ENCODE results near the gene OSBPL1A.

Gene OSBPL1A

DNA sequence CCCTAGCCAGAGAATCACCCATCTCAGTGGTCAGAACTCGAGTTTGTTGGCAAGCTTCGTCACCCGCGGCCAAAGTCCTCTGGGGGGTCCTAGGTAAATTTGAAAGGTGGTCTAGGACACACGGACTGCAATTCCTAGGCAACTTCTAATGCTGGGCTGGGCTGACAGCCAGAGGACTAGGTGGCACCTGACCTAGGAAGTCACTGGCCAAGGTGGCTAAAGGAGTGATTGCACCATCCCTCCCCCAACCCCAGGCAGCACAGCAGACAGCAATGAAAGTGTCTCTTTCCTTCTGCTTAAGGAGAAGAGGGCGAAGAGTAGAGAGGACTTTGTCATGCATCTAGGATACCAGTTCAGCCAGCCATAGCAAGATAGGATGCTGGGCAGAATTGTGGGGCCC lies 147.9 kb downstream of the OSBPL1A start:
- H3K4me3 ChIP-seq (ENCODE audit: low read length) = no peak overlapping the region
- no peaks in the 10 kb centered on the region for H3K27me3 ChIP-seq (ENCODE audit: control insufficient read depth, insufficient read depth, low read length)
- H3K9ac ChIP-seq (ENCODE audit: low read length) = no peak overlapping the region
- H3K4me1 ChIP-seq (ENCODE audit: control insufficient read depth, insufficient read depth, low read length) = no peaks in the 10 kb centered on the region
- no peak overlapping the region for H3K27ac ChIP-seq (ENCODE audit: low read depth, low read length)
- no peaks in the 10 kb centered on the region for H3K36me3 ChIP-seq (ENCODE audit: control insufficient read depth, insufficient read depth, low read length)

DNA sequence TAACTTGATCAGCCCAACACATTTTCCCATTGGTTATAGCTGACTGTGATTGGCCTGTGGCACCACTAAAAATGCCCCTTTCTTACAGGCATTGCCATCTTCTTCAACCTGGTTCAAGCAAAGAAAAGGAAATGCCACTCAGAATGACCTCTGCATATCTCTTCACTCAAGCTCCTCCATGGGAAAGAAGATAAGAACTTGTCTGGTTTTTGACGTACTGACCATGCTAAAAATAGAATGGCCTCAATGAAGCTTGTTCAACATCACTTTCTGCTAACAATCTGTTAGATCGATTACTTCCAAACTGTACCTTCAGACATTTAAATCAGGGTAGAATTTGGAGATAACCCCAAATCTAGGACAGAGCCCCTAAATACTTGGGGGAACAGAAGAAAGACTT lies 149.3 kb downstream of the OSBPL1A start:
- Histone ChIP-seq H3K4me1 (ENCODE audit: control insufficient read depth, insufficient read depth, low read length) (no peaks in the 10 kb centered on the region), H3K27ac (ENCODE audit: low read depth, low read length) (no peak overlapping the region)

DNA sequence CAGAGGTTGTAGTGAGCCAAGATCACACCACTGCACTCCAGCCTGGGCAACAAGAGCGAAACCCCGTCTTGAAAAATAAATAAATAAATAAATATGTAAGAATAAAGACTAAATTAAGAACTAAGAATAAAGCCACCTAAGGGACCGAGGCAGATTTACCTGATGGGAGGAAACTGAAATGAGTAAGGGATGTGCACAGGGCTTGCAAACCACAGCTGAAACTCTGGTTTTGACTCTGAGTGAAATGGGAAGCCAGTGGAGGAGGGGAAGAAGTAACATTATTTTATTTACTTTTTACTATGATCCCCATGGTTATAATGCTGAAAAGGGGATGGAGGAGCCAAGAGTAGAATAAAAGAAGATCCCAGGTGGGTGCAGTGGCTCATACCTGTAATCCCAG lies 151.5 kb downstream of the OSBPL1A start:
- Histone ChIP-seq H3K4me3 (ENCODE audit: low read length) (no peak overlapping the region), H3K36me3 (ENCODE audit: control insufficient read depth, insufficient read depth, low read length) (no peaks in the 10 kb centered on the region), H3K4me1 (ENCODE audit: control insufficient read depth, insufficient read depth, low read length) (no peaks in the 10 kb centered on the region), H3K27me3 (ENCODE audit: control insufficient read depth, insufficient read depth, low read length) (no peaks in the 10 kb centered on the region), H3K27ac (ENCODE audit: low read depth, low read length) (no peak overlapping the region), H3K9ac (ENCODE audit: low read length) (no peak overlapping the region)

More for the DNA sequence above, 149.3 kb downstream of the OSBPL1A start:
- no peak overlapping the region for H3K9ac ChIP-seq (ENCODE audit: low read length)
- H3K27me3 ChIP-seq (ENCODE audit: control insufficient read depth, insufficient read depth, low read length) = no peaks in the 10 kb centered on the region
- H3K36me3 ChIP-seq (ENCODE audit: control insufficient read depth, insufficient read depth, low read length) = no peaks in the 10 kb centered on the region
- no peak overlapping the region for H3K4me3 ChIP-seq (ENCODE audit: low read length)

DNA sequence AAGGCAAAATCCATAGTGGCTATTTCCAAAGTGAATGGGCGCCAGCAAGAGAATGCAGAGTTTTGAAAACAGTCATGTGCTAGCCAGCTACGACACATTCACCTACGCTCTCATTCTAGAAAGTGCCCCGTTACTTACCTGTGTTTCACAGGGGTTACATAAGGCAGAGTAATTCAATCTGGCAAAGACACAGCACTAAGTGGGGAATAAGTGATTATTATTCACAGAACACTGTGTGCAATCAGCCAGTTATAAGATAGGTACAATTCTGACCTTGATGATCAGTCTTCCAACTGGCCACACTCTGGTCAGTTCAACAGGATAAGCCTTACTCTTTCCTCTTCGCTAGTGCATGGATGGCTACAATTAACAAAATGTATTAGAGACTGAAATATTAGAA lies 152.9 kb downstream of the OSBPL1A start:
- Histone ChIP-seq H3K27me3 (ENCODE audit: control insufficient read depth, insufficient read depth, low read length) (no peaks in the 10 kb centered on the region), H3K36me3 (ENCODE audit: control insufficient read depth, insufficient read depth, low read length) (no peaks in the 10 kb centered on the region), H3K4me3 (ENCODE audit: low read length) (no peak overlapping the region), H3K9ac (ENCODE audit: low read length) (no peak overlapping the region), H3K4me1 (ENCODE audit: control insufficient read depth, insufficient read depth, low read length) (no peaks in the 10 kb centered on the region), H3K27ac (ENCODE audit: low read depth, low read length) (no peak overlapping the region)

DNA sequence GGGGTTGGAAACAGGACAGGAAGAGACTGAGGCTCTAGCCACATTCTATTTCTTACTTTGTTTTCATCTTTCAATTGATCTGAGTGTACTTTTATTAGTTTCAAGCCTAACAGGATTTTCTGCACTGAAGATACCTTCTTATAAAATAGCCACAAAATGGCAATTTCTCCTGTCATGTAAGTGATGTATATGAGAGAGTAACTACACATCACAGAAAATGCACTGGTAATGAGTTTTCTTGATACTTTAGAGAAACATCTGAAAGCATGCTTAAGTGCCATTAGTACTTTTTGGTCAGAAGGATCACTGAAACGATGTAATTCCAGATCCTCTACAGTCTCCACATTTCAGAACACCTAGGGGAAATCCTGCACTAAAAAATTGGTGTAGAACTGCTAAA lies 153.9 kb downstream of the OSBPL1A start:
- H3K27me3 ChIP-seq (ENCODE audit: control insufficient read depth, insufficient read depth, low read length) = no peaks in the 10 kb centered on the region
- no peak overlapping the region for H3K9ac ChIP-seq (ENCODE audit: low read length)
- no peaks in the 10 kb centered on the region for H3K4me1 ChIP-seq (ENCODE audit: control insufficient read depth, insufficient read depth, low read length)
- no peaks in the 10 kb centered on the region for H3K36me3 ChIP-seq (ENCODE audit: control insufficient read depth, insufficient read depth, low read length)
- H3K27ac ChIP-seq (ENCODE audit: low read depth, low read length) = no peak overlapping the region
- no peak overlapping the region for H3K4me3 ChIP-seq (ENCODE audit: low read length)

DNA sequence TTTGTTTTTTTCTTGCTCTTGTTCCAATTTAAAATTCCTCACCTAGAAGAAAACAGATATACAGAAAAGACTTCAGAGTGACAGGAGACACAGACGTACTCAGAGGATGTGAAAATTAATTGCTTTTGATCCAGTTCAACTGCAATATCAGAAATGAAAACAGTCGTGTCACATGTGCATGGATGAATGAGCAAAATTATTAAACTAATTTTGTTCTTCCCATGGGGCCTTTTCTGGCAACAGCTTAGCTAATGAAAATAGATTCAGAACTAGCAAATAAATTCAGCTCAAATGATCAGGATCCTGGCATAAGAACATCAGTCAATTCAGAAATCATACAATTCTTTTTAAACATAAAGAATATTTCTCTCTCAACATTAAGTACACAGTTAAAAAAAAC lies 158.3 kb downstream of the OSBPL1A start:
- Histone ChIP-seq H3K9ac (ENCODE audit: low read length) (no peak overlapping the region), H3K27ac (ENCODE audit: low read depth, low read length) (no peak overlapping the region), H3K4me3 (ENCODE audit: low read length) (no peak overlapping the region), H3K36me3 (ENCODE audit: control insufficient read depth, insufficient read depth, low read length) (no peaks in the 10 kb centered on the region), H3K27me3 (ENCODE audit: control insufficient read depth, insufficient read depth, low read length) (no peaks in the 10 kb centered on the region), H3K4me1 (ENCODE audit: control insufficient read depth, insufficient read depth, low read length) (no peaks in the 10 kb centered on the region)

DNA sequence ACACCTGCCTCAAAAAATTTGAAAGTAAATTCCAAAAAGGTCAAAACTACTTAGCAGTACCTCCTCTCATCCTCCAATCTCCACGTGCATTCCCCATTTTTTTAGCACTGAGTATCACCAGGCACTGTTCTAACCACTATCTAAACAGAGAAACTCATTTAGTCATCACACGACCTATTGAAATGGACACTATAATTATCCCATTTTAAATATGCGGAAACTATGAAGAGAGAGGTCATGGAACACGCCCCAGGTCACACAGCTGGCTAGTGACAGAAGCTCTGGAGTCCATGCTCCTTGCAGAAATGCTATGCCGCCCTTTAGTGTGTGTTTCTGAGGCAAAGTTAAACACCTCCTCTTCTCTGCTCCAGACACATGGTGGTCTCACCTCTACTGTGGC lies 159.2 kb downstream of the OSBPL1A start:
- Histone ChIP-seq H3K4me3 (ENCODE audit: low read length) (no peak overlapping the region), H3K4me1 (ENCODE audit: control insufficient read depth, insufficient read depth, low read length) (no peaks in the 10 kb centered on the region), H3K27ac (ENCODE audit: low read depth, low read length) (no peak overlapping the region), H3K36me3 (ENCODE audit: control insufficient read depth, insufficient read depth, low read length) (no peaks in the 10 kb centered on the region), H3K9ac (ENCODE audit: low read length) (no peak overlapping the region), H3K27me3 (ENCODE audit: control insufficient read depth, insufficient read depth, low read length) (no peaks in the 10 kb centered on the region)

DNA sequence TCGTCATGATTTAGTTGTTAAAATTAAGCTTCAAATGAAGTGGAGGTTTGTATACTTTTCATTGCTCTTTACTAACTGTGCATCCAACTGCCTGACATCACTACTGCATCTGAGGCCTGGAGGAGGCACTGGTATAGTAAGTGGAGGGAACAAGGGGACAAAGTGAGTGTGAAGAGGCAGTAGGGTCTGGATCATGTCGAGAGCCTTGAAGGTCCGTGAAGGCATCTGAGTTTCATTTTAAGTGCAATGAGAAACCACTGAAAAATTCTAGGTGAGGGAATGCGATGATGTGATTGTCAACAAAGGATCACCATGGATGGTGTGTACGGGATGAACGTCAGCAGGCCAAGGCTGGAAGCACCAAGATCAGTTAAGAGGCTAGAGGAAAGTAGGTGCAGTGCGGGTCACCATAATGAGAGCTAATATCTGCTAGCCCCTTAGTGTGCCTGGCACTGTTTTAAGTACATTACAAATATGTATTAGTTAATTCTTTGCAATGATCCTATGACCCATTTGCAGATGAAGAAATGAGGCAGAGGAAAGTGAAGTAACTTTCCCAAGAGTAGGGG lies 162.7 kb downstream of the OSBPL1A start:
- no peak overlapping the region for H3K4me3 ChIP-seq (ENCODE audit: low read length)
- no peak overlapping the region for H3K9ac ChIP-seq (ENCODE audit: low read length)
- peak overlapping the region; percentile 10 for H3K27ac ChIP-seq (ENCODE audit: low read depth, low read length)
- H3K4me1 ChIP-seq (ENCODE audit: control insufficient read depth, insufficient read depth, low read length) = peaks cover 14% of the 10 kb centered on the region
- no peaks in the 10 kb centered on the region for H3K27me3 ChIP-seq (ENCODE audit: control insufficient read depth, insufficient read depth, low read length)
- no peaks in the 10 kb centered on the region for H3K36me3 ChIP-seq (ENCODE audit: control insufficient read depth, insufficient read depth, low read length)

DNA sequence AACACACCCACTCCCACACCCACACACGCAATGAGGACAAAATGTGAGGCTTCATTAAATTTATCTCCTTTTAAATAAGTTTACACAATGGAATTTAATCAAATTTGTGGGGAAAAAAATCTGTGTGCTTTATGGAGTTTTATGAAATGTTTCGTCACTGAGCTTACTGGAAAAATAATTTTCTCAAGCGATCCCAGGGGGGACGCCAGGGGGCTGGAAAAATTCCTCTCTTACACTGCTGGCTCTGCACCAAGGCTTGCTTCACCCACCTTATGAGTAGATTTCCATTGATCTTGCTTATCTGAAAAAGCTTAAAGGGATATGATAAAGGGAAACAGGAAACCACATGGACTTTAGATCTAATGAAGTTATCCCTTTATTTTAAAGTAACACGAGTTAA lies 163.3 kb downstream of the OSBPL1A start:
- Histone ChIP-seq H3K4me3 (ENCODE audit: low read length) (no peak overlapping the region), H3K4me1 (ENCODE audit: control insufficient read depth, insufficient read depth, low read length) (peaks cover 16% of the 10 kb centered on the region), H3K36me3 (ENCODE audit: control insufficient read depth, insufficient read depth, low read length) (no peaks in the 10 kb centered on the region), H3K27ac (ENCODE audit: low read depth, low read length) (peak overlapping the region; percentile 3), H3K9ac (ENCODE audit: low read length) (no peak overlapping the region), H3K27me3 (ENCODE audit: control insufficient read depth, insufficient read depth, low read length) (no peaks in the 10 kb centered on the region)

DNA sequence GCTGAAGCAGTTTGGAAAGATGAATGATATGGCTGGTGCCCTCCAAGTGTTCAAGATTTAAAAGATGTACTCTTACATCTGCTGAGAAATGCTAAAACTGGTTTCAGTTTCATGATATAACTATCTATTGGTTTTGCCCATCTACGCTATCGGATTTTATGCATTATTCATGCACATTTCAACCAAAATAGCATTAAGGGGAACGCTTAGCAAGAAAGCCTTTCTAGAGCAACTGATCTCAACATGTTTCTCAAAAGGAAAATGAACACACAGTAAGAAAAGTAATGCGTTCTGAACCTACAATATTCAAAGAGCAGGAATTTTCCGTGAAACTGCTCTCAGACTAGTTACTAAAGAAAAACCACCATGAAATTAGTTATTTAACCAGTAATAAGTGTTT lies 164.8 kb downstream of the OSBPL1A start:
- Histone ChIP-seq H3K36me3 (ENCODE audit: control insufficient read depth, insufficient read depth, low read length) (no peaks in the 10 kb centered on the region), H3K27ac (ENCODE audit: low read depth, low read length) (peak overlapping the region; percentile 67), H3K27me3 (ENCODE audit: control insufficient read depth, insufficient read depth, low read length) (no peaks in the 10 kb centered on the region), H3K4me1 (ENCODE audit: control insufficient read depth, insufficient read depth, low read length) (peaks cover 17% of the 10 kb centered on the region), H3K4me3 (ENCODE audit: low read length) (no peak overlapping the region), H3K9ac (ENCODE audit: low read length) (no peak overlapping the region)

DNA sequence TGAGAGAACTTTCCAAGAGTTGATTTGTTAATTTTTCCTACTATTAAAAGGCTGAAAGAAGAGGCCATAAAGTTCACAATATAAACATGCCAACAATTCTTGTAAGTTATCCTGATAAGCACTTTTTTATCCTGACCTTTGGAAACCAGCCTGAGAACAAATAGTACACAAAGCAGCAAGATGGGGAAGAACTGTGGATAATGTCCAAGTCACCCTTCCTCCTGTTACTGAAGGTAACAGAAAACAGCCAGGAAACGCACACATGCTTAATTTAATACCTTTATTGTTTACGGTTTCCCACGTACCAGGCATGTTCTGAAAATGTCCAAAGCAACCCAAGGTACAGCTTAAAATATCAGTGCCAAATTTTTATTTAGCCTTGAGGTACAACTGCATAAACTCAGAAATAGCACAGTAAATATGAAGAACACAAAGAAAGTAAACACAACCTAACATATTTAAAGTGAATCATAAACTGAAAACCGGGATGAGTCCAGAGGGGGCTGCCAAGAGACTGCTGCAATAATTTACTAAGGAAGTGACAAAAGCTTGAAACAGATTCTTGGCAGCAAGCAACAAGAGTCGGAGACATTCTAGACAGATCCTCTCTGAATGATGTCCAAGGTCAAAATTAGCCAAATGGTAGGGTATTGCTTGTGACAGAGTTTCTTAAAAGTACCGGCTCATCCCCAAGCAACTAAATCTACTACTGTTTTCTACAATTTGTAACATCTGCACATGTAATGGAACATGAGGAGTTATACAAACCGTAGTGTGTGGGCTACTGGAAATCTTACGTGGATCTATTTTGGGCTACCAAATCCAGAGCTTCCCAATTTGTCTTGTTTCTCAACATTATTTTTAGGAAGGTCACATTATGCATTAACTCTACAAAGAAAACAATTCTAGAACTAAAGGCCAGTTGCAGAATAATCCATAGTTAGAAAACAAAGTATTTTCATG lies 165.6 kb downstream of the OSBPL1A start:
- Histone ChIP-seq H3K9ac (ENCODE audit: low read length) (no peak overlapping the region), H3K4me1 (ENCODE audit: control insufficient read depth, insufficient read depth, low read length) (peaks cover 17% of the 10 kb centered on the region), H3K4me3 (ENCODE audit: low read length) (no peak overlapping the region), H3K27ac (ENCODE audit: low read depth, low read length) (peak overlapping the region; percentile 67), H3K36me3 (ENCODE audit: control insufficient read depth, insufficient read depth, low read length) (no peaks in the 10 kb centered on the region), H3K27me3 (ENCODE audit: control insufficient read depth, insufficient read depth, low read length) (no peaks in the 10 kb centered on the region)

DNA sequence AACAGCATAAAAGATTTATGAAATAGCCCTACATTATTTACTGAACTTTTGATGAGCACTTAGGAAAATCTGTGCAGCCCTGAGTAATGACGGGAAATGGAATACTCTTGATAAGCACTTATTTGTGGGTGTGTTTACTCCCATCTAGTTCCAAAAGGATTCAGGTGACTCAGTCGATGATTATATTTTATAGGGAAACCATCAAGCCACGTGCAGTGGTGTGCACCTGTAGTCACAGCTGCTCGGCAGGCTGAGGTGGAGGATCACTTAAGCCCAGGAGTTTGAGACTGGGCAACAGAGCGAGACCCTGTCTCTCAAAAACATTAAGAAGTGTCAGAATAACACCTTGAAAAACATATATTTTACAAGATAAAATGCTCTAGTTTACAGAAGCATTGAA lies 166.9 kb downstream of the OSBPL1A start:
- Histone ChIP-seq H3K27ac (ENCODE audit: low read depth, low read length) (peak overlapping the region; percentile 6), H3K9ac (ENCODE audit: low read length) (no peak overlapping the region)

DNA sequence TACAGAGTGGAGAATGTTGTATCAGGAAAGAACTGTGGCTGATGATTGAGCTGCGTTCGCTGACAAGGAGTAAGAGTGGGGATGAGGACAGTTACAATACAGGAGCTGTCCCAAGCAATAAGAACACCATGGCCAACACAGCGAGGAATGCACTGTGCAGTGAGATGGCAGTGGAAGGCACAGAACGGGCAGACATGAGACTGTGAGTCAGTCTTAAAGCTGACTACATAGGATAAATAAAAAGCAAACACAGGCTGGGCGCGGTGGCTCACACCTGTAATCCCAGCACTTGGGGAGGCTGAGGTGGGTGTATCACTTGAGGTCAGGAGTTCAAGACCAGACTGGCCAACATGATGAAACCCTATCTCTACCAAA lies 169.0 kb downstream of the OSBPL1A start:
- H3K4me3 ChIP-seq (ENCODE audit: low read length) = no peak overlapping the region
- no peak overlapping the region for H3K27ac ChIP-seq (ENCODE audit: low read depth, low read length)
- H3K36me3 ChIP-seq (ENCODE audit: control insufficient read depth, insufficient read depth, low read length) = no peaks in the 10 kb centered on the region
- H3K4me1 ChIP-seq (ENCODE audit: control insufficient read depth, insufficient read depth, low read length) = peaks cover 17% of the 10 kb centered on the region
- no peaks in the 10 kb centered on the region for H3K27me3 ChIP-seq (ENCODE audit: control insufficient read depth, insufficient read depth, low read length)
- no peak overlapping the region for H3K9ac ChIP-seq (ENCODE audit: low read length)

More for the DNA sequence above, 166.9 kb downstream of the OSBPL1A start:
- H3K4me1 ChIP-seq (ENCODE audit: control insufficient read depth, insufficient read depth, low read length) = peaks cover 17% of the 10 kb centered on the region
- no peak overlapping the region for H3K4me3 ChIP-seq (ENCODE audit: low read length)
- no peaks in the 10 kb centered on the region for H3K36me3 ChIP-seq (ENCODE audit: control insufficient read depth, insufficient read depth, low read length)
- H3K27me3 ChIP-seq (ENCODE audit: control insufficient read depth, insufficient read depth, low read length) = no peaks in the 10 kb centered on the region
